H4 (cell line): ENCODE results near the gene SMYD3. TPM values are rescaled to one million over a fixed set of nuclear protein-coding genes. Genes with fewer than 3 reads are reported as not detected.
A peak's percentile ranks its signal among the peaks of the same experiment; 100 is the strongest.

Experiments
- DNase-seq: peaks from one replicate; pipeline ENCODE4 v3.0.0-alpha.2; 2015; ENCODE audit warnings: low spot score
- total RNA-seq: library from RNA; depleted of rRNA; stranded (reverse); fragments of >200 nt; shearing (Covaris generic); gene quantifications from 2 replicates; pipeline ENCODE4 v1.2.3, GENCODE V29; 2014

Gene SMYD3
- total RNA-seq, 1 experiment from 2014 or later = 47.4 TPM

DNA sequence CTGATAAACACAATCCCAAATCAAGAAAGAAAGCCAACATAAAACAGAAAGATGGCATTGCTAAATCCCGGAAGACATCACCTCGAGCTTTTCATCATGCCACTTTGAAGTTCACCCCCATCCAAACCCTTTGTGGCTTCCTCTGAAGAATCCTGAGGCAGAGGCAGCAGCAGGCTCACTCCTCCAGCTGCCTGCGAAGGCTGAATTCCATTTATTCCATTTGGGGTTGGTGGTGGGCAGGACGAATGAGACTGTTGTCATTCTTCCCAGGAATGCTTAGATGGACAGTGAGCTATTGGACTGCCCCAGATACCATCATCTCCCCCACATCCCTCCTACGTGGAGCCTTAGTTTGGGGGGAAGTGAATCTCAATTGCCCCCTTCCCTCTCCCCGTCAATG is 437.5 kb downstream of the SMYD3 start:
- DNase-seq = no peak

DNA sequence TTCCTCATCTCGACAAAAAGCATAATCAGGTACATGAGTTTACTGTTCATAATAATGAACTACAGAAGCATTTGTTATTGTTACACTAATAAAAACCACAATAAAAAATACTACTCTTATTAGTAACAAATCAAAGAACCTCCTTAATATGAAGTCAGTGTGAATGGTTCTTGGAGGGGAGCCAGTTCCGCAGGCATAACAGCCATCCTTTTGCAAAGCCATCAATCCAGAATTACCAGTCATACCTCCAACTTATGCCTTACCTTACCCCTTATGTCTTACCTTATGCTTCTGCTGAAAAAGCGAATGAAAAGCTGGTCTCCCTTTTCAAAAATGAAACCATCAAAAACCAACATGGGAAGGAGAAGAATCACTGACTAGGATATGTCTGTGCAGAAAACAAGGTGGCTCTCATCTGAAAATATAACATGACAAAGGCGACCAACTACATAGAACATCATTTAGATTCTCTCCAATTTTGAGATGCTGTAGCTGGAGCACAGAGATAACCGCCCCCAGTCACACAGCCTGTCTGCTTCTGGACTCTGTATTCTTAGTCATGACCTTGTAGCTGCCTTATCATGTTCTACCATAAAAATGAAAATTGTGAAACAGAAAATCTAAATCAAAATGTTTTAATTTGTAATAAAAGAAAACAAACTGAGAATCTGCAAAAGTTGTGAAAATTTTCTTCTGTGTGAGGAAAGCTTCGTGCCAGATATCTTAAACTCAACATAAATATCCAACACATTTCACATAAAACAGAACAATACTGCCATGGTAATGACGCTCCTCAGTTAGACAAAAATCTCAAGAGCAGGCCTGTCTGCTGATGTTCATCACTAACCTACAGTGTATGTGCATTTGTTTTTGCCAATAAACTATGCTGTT is 438.2 kb downstream of the SMYD3 start:
- DNase-seq = no peak

DNA sequence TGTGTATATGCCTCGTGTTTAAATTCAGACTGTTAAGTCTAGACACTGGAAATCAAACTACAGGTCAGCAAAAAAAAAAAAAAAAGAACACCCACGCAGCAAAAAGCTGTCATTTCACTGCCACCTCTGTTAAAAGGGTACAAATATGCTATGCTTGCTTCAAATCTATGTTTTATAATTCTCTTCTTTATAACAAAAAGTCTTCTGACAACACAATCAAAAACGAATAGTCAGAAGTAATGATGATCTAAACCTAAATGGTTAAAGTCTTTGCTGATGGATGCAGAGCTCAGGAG is 438.9 kb downstream of the SMYD3 start:
- no peak for DNase-seq

DNA sequence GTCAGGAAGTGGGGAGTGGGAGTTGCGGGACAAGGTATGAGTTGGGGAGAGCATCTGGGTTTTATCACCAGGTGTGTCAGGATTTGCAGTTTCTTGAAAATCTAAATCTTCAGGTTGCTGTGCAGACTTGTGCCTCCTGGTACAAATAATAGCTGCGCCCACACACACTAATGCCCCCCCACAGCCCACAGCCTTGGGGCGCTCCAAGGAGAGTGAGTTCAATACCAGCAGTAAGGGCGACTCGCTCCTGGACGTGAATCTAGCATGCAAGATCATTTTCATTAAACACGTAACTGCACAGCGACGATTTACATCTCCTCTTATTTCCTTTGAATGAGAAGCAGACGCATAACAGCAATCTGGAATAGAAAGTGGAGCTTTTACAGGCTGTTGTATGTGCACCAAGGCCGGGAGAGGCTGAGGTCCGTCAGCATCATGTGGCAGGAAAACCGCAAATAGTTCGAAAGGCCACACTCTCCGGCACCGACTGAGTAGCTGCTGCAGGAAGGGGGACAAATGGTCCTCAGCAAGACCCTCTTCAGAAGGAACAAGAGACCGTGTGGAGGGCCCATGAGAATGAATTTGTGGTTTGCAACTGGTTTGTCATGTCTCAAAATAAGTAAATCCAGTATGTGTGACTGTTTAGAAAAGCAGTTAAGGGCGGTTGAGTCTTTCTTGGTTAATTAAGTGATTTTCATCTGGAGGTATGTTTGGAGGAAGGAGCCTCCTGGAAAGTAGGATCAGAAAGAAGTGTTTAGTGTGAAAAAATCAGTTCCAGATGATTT is 439.5 kb downstream of the SMYD3 start:
- peak; percentile 52 for DNase-seq

DNA sequence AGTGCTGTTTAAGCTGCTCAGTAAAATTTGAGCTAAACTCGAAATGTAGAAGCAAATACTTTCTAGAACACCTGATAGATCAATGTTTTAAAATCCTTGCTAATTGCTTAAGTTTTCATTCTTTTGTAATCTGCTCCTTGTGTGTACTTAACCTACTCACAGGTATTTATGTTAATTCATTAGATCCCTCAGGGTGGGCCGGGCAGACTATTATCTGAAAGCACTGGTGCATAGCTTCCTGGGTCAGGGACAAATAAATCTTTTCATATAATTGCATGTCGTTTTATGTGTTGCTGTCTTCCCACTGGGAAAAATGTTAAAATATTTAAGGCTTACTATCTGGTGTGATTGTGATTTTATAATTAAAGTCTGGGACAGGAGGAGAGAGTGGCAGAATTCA is 440.5 kb downstream of the SMYD3 start:
- no peak for DNase-seq

DNA sequence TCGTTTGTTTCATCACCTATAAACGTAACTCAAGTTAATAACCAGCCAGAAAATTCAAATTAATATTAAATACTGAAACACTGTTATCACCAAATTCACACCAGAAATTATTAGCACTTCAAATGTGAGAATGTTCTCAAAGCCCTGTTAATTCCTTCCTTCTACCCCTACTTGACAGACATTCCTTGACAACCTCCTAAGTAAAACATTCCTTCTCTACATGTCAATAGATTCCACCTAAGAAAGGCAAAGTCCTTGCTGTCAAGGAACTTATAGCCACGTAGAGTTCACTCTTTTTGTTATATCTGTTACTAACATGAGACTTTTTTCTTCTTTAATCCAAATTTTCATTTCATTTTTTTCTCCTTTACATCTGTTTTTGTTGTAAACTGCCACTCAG is 441.5 kb downstream of the SMYD3 start:
- DNase-seq = no peak

DNA sequence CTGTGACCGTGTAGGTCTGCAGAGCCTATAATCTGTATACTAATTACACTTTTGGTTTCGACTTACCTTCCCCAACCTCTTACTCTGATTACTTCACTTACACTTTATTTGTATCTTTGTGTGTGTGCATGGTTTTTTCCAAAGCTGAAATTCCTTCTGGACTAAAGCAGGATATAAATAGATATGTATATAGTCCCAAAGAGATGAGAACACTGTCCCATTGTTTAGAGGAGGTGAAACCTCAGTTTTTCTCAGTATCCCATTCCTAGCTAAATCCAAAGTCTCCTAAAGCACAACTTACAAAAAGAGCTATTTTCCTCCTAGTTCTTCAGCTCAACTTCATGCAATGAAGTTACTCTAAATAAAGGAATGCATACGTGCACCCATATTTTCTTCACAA is 442.2 kb downstream of the SMYD3 start:
- no peak for DNase-seq

DNA sequence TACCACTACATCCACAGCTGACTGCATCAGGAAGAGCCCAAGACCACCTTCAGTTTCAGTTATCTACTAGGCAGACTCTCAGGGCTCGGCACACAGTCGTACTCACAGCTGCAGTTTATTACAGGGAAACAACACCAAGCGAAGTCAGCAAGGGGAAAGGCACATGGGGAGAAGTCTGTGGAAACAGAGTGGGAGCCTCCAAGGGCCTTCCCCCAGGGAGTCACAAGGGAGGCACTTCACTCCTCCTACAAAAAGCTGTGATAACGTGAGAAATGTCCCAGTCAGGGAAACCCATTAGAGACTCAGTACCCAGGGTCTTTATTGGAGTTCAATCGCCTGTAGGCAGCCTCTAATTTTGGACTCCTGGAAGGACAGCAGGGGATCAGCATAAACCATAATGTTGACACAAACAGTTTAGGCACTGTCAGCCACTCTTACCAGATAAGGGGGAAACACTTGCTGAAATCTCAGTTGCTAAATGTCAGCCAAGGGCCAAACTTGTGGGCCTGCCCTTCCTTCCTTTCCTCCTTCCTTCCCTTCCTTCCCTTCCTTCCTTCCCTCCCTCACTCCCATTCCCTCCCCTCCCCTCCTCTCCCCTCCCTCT is 444.0 kb downstream of the SMYD3 start:
- no peak for DNase-seq

DNA sequence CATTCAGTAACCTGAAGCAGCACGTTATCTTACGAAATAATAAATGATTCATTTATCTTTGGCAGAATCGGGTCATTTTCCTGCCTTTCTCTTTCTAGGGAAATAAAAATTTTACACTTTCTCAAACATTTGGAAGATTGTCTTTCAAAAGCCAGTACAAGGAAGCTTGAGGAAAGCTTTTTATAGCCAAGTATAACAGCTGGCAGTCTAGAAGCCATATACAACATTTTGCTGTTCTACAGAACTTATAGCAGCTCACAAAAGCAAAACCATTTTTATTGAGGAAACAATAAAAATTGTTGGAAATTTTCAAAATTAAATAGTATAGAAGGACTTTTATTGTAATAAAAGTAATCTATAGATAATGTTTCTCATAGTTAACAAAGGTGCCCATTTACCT is 448.6 kb downstream of the SMYD3 start:
- no peak for DNase-seq

DNA sequence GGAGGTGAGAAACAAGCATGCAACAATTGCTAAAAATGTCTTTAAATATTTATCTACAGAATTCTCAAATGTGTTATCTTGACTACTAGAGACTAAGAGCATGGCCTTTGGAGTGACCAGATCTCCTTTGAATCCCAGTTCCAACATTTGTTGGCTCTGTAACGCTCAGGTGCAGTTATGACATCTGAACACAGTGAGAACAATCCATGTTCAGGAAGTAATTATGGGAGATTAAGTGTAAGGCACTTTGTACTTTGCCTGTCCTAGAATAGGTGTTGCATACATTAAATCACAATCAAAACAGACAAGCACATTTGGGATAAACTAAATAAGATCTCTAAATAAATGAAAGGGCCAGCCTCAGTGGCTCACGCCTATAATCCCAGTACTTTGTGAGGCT is 454.5 kb downstream of the SMYD3 start:
- no peak for DNase-seq

DNA sequence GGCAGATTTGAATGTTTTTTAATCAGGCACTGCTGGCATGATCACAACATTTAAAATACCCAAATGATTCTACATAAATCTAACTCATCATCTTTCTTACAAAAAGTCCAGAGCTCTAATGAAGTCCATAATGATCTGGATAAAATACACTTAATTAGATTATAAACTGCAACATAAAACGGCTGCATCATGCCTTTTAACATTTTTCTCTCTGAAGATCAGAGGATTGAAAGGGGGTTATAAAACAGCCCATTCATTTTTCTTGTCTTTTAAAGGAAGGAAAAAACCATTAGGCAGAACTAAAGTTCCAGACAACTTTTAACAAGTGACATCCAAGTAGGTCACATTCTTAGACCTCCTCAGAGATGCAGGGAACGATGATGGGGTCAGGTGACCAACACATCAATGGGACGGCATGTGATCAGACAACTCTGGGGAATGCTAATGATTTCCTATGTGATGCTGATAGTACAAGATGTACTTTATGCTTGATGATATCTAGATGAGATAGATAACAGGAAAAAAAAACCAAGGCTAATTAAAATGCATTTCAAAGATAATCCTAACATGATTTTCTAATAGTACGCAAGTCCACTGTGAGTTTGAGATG is 455.1 kb downstream of the SMYD3 start:
- no peak for DNase-seq

DNA sequence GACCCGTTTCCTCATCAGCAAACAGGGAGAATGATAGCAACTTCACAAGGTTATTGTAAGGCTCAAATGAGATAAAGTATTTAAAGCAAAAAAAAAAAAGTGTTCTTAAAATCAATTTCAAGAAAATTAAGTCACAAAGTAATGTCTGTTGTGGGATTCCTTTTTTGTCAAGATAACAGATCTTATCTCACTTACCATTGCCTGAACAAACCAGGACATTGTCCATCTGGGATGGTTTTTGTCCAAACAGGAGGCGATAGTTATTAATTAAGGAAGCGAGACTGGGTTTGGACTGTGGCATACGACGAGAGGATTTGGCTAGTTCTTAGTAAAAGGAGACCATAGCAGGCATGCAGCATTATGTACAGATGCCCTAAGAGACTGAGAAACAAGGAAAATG is 458.4 kb downstream of the SMYD3 start:
- no peak for DNase-seq

DNA sequence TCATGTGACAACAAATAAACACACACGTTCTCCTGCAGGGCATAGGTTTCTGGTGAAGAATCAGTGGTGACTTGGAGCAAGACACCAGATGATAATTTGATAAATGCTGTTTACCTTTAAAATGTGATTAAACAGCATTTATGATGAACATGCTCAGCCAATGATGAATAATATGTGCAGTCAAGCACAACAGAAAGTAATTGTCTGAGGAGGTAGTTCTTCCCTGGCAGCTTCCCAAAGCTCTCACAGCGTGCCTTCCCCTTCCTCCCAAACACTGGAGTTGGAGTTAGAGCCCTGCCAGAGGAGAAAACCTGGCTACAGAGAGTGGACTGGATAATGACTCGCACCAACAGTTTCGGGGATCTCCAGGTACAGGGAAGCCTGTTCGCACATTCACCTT is 463.5 kb downstream of the SMYD3 start:
- DNase-seq = peak; percentile 13

DNA sequence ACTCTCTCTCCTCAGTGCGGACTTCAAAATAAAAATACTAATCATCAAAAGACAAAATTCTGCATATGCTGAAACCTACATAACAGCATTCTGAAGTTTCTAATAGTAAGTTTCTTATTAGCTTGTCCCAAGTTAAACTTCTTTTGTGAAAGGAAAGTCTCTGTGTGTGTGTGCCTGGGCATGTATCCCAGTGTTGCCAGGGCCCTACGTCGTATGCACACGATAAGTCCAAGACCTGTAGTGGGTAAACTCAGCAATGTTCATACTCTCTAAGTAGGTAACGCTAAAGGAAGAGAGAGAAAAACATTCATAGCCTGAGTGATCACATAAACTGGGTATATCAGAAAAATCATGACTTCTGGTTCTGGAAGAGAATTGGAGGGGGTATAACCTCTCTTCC is 465.7 kb downstream of the SMYD3 start:
- no peak for DNase-seq

DNA sequence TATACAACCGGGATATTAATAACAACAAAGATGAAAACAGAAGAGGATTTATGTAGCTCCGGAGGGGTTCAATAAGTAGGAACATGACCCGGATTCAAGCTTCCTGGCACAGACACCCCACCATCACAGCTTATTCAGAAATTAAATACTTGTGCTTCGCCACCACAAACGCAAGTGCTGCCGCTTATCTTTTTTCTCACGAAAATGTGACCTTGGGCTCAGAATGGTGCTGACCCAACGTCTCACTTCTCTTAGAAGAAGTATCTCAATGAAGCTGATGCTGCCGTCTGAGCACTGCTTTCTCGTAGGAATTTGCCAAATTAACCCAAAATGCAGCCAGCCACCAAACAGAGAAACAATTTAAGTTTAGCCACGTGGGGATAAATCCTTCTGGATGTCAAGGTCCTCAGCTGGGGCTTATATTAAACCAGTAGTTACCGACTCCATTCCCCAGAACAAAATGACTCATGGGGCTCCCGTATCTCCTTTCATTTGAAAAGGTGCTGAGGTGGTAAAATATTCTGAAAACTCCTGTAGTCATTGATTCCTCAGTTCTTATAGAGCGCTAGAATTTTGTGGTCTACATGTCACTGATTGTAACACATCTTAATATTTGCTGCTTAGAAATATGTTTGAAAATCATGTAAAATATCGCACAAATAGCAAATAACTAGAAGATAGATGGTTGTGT is 466.7 kb downstream of the SMYD3 start:
- DNase-seq = no peak

DNA sequence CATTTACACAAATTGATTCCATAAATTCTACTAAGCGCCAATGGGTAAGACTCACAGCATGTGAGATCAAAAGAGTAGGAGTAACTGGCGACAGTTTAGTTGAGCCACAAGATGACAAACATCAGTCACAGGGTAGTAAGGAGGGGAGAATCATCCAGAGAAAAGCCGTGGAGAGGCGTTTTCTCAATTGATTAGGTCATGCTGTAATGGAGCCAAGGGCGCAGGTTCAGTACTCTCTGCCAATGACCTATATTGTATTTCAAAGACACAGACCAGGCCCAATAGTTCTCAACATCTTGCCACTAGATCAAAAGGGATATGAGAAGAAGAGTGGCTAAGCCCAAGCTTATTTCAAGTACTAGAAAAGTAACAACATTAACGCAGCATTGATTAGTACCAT is 467.5 kb downstream of the SMYD3 start:
- DNase-seq = no peak

DNA sequence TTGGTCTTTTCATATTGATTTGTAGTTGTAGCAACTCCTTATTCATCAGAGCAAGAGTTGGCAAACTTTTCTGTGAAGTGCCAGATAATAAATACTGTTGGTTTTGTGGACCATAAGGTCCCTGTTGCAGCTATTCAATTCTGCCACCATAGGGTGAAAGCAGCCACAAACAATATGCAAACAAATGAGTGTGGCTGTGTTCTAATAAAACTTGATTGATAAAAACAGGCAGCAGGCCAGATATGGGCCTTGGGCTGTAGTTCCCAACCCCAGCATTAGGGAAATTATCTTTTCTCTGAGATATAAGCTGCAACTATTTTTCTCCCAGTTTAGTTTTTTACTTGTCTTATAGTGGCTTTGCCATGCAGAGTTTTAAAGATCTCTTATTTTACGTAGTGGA is 469.2 kb downstream of the SMYD3 start:
- DNase-seq = no peak

DNA sequence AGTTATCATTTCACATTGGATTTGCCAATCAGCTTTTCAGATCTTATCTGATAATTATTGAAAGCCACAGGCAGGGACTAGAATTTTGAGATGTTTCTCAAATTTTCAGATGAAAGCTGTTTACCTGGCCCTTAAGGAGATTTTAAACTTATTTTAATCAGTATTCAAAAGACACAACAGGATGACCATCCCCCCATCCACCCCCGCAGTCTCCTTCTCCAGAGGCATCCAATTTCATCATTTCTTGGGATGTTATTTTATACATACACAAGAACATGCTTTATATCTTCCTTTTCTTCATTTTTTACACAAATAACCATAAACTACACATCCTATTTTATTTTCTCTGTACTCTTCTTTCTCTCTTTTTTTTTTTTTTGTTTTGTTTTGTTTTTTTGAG is 470.9 kb downstream of the SMYD3 start:
- DNase-seq = no peak

DNA sequence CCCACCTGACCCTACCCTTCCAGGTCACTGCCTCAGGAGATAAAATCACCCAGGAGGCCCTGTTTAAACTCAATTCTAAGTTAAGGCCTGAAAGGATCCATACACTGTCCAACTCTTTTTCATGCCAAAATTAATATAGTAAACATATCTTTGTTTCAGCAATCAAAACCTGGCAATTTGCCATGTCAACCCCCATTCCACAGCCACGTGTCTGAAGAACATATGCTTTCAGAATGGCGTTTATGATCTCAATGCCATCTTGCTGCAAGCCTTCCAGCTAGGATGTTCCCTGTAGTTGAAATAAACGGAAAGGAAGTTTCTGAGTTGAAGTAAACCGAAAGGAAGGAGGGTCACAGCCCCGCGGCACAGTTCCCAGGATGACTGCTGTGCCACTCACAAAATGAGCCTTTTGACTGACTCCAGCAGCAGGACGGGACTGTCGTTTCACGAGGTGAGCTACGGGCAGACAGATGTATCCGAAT is 472.0 kb downstream of the SMYD3 start:
- no peak for DNase-seq

DNA sequence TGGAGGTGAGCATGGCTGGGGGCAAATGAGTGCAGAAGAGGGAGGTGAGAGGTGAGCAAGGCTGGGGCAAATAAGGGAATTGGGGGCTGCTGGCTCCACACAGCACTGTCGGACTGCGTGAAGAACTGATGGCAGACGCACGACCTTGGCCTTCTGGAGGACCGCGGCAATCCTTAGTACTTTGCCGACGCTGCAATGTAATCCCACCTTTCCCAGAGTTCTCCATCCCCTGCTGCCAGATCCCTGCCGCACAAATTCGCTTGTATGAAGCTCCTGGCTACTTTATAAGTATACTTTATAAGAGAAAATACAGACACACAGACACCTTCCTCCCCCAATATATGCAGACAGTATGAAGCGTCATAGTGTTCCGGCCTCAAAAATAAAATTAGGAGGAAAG is 472.4 kb downstream of the SMYD3 start:
- no peak for DNase-seq

DNA sequence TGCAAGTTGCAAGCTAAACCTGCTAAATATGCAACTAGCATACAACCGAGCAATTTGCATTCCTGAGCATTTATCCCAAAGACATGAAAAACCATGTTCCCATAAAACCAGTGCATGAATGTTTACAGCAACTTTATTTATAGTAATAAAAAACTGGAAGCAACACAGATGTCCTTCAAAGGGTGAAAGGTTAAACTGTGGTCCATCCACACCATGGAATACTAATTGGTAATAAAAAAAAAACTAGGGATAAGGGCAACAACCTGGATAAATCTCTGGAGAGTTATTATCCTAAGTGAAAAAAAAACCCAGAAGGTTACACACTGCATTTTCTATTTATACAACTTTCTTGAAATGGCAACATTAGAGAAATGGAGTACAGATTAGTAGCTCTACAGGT is 474.1 kb downstream of the SMYD3 start:
- DNase-seq = no peak

DNA sequence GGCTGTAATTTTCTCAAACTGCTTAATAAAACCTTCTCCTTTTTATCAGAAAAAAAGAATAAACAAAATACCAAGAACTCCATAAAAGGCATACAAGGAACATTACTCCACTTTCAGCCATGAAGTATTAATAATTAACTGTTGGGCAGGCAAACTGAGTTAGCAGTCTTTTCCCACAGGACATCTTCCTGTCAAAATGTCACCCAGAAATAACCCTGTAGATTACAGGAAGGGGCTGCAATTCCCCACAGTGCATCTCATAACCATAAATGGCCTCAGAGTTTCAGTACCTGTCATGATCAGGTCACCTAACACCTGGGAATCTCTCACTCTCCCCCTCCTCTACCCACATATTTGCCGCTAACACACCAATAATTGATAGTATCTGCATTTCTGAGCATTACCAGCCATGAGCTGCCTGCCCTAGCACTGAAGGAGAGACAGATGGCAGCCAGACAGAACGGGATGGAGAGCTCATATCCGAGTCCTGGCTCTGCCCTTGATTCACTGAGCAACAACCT is 475.0 kb downstream of the SMYD3 start:
- no peak for DNase-seq
